Esophagus (tissue), 2 donors: Measurements from ENCODE around the gene POU3F1. TPM values are rescaled to one million over a fixed set of nuclear protein-coding genes. Genes with fewer than 3 reads are reported as not detected.

Experiments
- H3K27ac ChIP-seq, 2 donors: one replicate each; pipeline ENCODE4 v1.5.1; 2013; ENCODE audit warnings: low read depth in 2 of 2, mild to moderate bottlenecking in 2 of 2, inconsistent platforms in 1 of 2, low read length in 1 of 2, moderate library complexity in 1 of 2
- H3K27me3 ChIP-seq, 2 donors: one replicate each; pipeline ENCODE4 v1.6.1; 2013; ENCODE audit warnings: low read length in 2 of 2, control low read depth in 1 of 2, mild to moderate bottlenecking in 1 of 2; ENCODE audit not compliant: insufficient read depth in 2 of 2, control insufficient read depth in 1 of 2
- H3K36me3 ChIP-seq, 2 donors: one replicate each; pipeline ENCODE4 v1.6.1; 2013; ENCODE audit warnings: low read length in 1 of 2; ENCODE audit not compliant: control insufficient read depth in 2 of 2, insufficient read depth in 2 of 2
- H3K4me1 ChIP-seq, 2 donors: one replicate each; pipeline ENCODE4 v1.6.1; 2013; ENCODE audit warnings: low read length in 1 of 2; ENCODE audit not compliant: control insufficient read depth in 2 of 2, insufficient read depth in 2 of 2
- H3K4me3 ChIP-seq, 2 donors: one replicate each; pipeline ENCODE4 v1.5.1; 2013; ENCODE audit warnings: low read length in 2 of 2, mild to moderate bottlenecking in 2 of 2, low read depth in 1 of 2, moderate library complexity in 1 of 2
- H3K9me3 ChIP-seq, 2 donors: one replicate each; pipeline ENCODE4 v1.6.1; 2013; ENCODE audit warnings: mild to moderate bottlenecking in 2 of 2, low read depth in 1 of 2, low read length in 1 of 2, moderate library complexity in 1 of 2; ENCODE audit not compliant: control insufficient read depth in 2 of 2, insufficient read depth in 1 of 2
- WGBS, 2 donors: extraction: QIAGEN DNeasy Blood & Tissue Kit; methylation state at CpG; one replicate each; pipeline ENCODE4 v1.1.7; 2013; 5-methylcytosine and 5-hydroxymethylcytosine counted together
- polyA plus RNA-seq, 2 donors: library from polyadenylated mRNA; stranded (reverse); fragments of 200-250 nt; gene quantifications; one replicate each; pipeline ENCODE4 v1.2.3, GENCODE V29; 2013
- donor health status: healthy with polysubstance abuse.
- donor health status: Bipolar disorder and iron deficiency.

POU3F1 gene
- polyA plus RNA-seq, 2 donors, result 0.22 to 1.4 TPM

DNA sequence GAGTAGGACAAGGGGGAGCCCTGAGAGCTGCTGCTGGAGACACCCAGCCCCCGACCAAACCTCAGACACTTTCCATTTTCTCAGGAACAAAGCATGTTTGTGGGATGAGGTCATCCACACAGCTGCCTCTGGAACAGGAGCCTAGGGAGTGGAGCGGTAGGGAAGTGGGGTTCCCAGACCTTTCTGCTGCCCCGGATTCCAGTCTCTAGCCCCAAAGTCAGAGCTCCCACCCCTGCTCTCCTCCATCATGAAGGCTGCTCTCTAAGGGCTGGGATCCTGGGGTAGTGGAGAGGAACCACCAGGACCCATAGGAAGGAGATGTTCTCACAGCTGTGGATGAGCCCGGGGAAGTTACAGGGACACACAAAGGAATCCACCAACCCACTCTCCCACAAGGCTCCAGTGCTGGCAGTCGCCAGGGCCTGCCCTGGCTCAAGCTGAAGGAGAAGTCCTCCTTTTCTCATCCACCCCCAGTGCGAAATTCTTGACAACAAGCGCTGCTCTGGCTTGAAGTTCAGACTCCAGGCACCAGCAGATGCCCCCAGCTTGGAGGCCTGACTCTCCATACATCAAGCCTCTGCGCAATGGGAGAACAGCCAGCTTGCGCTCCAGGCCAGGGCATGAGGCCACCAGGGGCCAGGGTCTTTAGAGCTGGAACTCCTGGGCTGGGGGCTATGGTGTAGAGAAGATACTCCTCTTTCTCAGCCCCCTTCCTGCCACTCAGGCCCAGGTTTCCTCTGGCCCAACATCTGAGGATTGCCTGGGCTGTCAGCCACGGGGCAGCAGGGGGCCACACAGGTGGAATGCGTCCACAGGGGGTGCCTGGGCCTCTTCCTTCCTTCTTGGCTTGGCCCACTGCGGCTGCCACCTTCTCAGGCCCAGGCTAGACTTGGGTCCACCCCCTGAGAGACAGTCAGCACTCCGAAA, 45.8 kb downstream of the POU3F1 start:
- no peaks in the 10 kb centered on the region for H3K27me3 ChIP-seq
- H3K4me1 ChIP-seq, result peaks cover 8 to 22% of the 10 kb centered on the region in 2 donors
- H3K36me3 ChIP-seq, result peaks cover 0 to 4% of the 10 kb centered on the region in 2 donors
- WGBS, 2 donors, result 41 to 46% methylated on average over 13 of the region's 13 CpGs
- no peaks in the 10 kb centered on the region for H3K9me3 ChIP-seq
- peak overlapping the region; percentile 79 to 88 for H3K27ac ChIP-seq
- no peak overlapping the region for H3K4me3 ChIP-seq

DNA sequence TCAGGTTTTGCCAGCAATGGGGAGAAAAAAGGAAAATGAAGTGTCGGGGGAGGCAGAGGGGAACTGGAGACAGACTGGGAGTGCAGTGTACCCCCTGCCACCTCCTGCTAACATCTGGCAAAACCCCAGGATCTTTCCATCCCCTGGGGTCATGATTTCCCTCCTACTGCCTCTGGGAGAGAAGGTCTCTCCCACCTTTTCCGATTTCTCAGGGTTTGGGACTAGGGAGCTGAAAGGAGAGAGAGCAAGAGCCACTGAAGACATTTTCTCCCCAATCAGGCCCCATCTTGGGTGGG, 46.4 kb downstream of the POU3F1 start:
- 54 to 61% methylated on average over 2 of the region's 2 CpGs for WGBS, 2 donors
- Histone ChIP-seq H3K27me3 (no peaks in the 10 kb centered on the region), H3K36me3 (peaks cover 0 to 4% of the 10 kb centered on the region in 2 donors), H3K4me1 (peaks cover 8 to 23% of the 10 kb centered on the region in 2 donors), H3K4me3 (no peak overlapping the region), H3K27ac (peak overlapping the region; percentile 79 to 88), H3K9me3 (no peaks in the 10 kb centered on the region)

DNA sequence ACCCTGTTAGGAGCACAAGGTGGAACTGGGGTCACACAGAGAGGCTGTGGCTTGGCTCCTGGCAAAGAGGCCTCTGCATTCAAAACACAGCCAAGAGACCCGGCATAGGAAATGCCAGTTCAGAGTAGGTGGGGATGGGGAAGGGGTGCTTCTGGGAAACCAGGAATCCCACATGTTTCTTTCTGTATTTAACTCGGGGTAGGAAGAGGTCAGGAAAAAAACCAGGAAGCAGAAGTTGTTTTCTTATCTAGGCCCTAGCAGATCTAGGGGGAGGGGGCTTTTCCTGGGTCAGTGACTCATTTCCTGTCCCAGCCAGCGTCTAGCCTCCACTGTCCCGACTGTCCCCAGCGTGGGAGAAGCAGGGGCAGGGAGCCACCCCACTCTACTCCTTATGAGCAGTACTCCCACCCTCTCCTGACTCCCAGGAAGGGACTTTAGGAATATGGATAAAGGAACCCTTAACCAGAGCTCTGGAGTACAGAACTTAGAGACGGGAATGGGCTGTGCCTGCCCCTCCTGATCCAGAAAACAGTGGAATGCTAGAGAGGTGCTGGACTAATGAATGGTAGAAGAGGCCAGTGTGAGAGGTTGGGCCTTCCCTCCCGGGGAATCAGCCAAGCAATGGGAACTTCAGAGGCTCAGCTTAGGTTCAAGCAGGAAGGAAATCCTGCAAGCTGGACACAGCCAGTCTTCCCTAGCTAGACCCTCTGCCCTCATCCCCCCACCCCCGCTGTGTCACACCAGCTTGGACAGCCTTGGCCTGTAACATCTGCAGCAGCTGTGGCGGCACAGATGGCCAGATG, 47.0 kb downstream of the POU3F1 start:
- no peaks in the 10 kb centered on the region for H3K27me3 ChIP-seq
- H3K27ac ChIP-seq, result peak overlapping the region; percentile 79 to 88
- peaks cover 8 to 27% of the 10 kb centered on the region in 2 donors for H3K4me1 ChIP-seq
- WGBS, 2 donors, result 26 to 28% methylated on average over 9 of the region's 9 CpGs
- peaks cover 0 to 4% of the 10 kb centered on the region in 2 donors for H3K36me3 ChIP-seq
- no peak overlapping the region for H3K4me3 ChIP-seq
- no peaks in the 10 kb centered on the region for H3K9me3 ChIP-seq

DNA sequence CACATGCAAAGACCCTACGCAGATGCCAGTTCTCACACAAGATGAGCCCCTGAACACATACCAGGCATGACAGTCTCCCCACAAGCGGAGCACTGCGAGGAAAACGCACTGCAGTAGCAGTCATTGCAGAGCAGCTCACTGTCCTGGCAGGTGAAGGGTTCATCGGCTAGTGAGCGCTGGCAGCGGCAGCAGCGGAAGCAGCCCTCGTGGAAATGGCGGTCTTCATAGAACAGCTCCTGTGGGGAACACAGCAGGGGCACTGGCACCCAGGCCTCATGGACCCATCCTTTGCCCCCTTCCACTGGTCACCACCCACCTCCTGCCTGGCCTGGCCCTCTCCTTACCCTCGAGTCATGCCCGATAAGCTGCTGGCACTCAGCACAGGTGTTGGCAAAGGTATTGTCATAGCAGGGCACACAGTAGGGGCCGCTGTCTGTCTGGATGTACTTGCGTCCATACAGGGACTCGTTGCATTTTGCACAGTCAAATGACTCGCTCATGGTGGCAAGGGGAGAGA, 47.6 kb downstream of the POU3F1 start:
- H3K36me3 ChIP-seq, result peaks cover 0 to 4% of the 10 kb centered on the region in 2 donors
- no peak overlapping the region for H3K4me3 ChIP-seq
- H3K9me3 ChIP-seq, result no peaks in the 10 kb centered on the region
- WGBS, 2 donors, result 75% methylated on average over 16 of the region's 16 CpGs
- H3K27ac ChIP-seq, result peak overlapping the region; percentile 79 to 88
- H3K27me3 ChIP-seq, result no peaks in the 10 kb centered on the region
- peaks cover 8 to 23% of the 10 kb centered on the region in 2 donors for H3K4me1 ChIP-seq

DNA sequence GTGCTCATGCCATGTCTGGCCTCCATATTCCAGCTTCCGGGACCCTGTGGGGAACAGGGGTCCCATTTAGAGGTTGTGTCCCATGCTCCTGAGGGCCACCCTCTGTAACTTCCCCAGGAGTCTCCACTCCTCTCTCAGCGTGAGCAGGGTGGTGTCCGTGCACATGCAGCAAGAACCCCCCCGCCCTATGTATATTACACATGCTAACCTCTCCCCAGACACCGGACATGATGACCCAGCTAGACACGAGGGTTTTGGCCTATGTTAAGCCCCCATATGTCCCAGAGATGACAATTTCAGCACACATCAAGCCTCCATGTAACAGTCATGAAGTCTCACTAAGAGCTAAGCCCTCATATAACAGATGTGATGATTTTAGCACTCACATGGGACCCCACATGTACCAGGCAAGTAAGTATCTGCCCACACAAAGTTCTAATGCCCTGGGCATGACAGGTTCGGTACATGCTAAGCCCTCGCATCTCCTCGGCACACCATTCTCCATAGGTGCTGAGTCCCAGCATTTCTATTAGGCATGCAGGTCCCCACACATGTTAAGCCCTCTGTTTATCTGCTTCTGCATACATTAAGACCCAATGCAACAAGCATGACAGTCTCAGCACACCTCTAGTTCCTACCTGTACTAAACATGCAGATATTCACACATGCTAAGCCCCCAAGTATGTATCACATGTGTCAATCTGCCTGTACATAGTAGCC, 48.3 kb downstream of the POU3F1 start:
- Histone ChIP-seq H3K4me1 (peaks cover 8 to 23% of the 10 kb centered on the region in 2 donors), H3K27ac (peak overlapping the region; percentile 79 to 88), H3K4me3 (no peak overlapping the region), H3K27me3 (no peaks in the 10 kb centered on the region), H3K36me3 (peaks cover 0 to 4% of the 10 kb centered on the region in 2 donors), H3K9me3 (no peaks in the 10 kb centered on the region)
- WGBS, 2 donors, result 75 to 82% methylated on average over 9 of the region's 9 CpGs

DNA sequence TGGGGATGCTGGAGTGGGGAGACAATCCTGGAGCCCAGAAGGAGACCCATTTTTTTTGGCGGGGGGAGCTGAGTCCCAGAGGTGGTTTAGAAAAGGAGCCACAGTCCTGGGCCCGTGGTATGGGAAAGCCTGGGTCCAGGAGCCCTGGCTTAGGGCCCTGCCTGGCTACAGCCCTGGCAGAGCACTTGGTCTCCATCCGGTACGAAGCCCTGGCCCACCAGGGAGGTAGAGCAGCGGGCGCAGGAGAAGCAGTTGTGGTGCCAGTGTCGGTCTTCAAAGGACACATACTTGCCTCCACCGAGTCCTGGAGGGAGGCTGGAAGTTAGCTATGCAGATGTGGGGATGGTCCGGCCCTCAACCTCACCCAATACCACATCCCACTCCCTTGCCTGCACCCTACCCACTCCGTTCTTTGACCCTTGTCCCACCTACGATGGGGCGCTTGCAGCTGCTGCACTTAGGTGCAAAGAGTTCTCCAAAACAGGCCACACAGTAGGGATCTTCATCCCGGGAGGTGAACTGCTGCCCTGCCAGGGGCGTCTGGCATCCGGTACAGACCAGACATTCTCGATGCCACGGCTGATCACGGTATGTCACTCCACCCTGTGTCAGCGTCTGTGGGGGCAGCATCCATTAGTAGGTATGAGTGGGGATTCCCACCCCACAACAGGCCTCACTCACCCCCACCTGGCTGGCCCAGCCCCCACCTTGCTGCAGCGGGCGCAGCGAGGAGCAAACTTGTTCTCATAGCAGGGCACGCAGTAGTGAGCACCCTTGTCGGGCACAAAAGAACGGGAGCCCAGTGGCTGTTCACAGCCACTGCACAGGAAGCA, 49.1 kb downstream of the POU3F1 start:
- WGBS, 2 donors, result 85 to 88% methylated on average over 25 of the region's 25 CpGs
- Histone ChIP-seq H3K9me3 (no peaks in the 10 kb centered on the region), H3K27me3 (no peaks in the 10 kb centered on the region), H3K27ac (peak overlapping the region; percentile 79 to 90), H3K36me3 (peaks cover 0 to 4% of the 10 kb centered on the region in 2 donors), H3K4me1 (peaks cover 8 to 23% of the 10 kb centered on the region in 2 donors), H3K4me3 (no peak overlapping the region)

DNA sequence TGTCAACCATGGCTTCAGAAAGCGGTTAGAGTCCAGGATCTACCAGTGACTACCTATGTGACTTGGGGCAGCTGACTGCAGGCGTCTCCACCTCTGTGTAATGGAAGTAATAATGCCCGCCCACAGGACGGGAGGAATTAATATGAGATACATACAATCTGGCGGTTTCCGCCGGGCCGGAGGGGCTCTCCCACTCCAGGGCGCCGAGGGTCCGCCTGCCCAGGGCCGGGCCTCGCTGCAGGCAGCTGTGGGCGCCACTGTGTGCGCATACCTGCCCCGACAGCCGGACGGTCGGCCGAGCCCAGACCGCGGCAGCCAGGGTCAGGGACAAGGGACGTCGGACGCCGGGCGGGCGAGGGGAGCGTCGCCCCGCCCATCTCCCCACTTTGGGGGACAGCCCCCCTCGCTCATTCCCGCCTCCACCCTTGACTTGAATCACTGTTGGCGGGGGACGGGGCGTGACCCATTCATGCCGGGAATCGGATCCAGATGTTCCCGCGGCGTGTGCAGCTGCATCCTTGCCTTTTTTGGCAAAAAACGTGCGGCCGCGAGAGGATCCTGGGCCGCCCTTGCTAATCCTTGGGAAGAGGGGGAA, 50.7 kb downstream of the POU3F1 start:
- peak overlapping the region; percentile 90 to 91 for H3K27ac ChIP-seq
- peaks cover 3 to 15% of the 10 kb centered on the region in 2 donors for H3K4me1 ChIP-seq
- no peaks in the 10 kb centered on the region for H3K9me3 ChIP-seq
- H3K4me3 ChIP-seq, result peak overlapping the region; percentile 61
- 5 to 12% methylated on average over 46 of the region's 46 CpGs for WGBS, 2 donors
- H3K36me3 ChIP-seq, result peaks cover 0 to 4% of the 10 kb centered on the region in 2 donors
- H3K27me3 ChIP-seq, result no peaks in the 10 kb centered on the region

DNA sequence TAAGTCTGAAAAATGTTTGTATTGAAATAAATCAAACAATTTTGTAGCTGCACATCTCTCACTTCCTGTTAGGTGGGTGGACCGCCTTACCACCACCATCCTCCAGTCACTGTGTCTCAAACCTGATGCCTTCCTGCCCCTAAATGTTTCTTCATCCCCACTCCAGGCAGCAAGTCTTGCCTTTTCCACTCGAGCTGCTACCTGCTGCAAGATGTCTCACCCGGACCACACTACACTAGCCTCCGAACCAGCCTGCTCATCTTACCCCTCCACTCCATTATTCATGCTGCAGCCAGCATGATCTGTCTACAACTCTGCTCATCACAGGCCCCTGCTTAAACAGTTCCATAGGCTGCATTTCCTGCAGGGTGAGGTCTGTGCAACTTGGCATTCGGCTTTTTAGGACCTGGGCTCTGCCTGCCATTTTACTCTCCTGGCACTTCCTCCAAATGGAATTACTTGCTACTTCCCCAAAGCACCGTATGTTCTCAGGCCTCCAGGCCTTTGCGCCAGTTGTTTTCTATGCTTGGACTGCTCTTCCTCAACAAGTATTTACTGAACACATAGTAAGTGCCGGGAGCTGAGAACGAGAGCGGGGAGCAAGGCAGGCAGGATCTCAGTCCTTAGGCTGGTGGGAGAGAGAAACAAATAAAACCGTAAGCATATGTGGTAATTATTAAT, 51.6 kb downstream of the POU3F1 start:
- H3K27me3 ChIP-seq, result no peaks in the 10 kb centered on the region
- H3K4me1 ChIP-seq, result peaks cover 3 to 14% of the 10 kb centered on the region in 2 donors
- peak overlapping the region; percentile 6 to 61 for H3K4me3 ChIP-seq
- H3K9me3 ChIP-seq, result no peaks in the 10 kb centered on the region
- 39 to 55% methylated on average over 11 of the region's 11 CpGs for WGBS, 2 donors
- H3K36me3 ChIP-seq, result peaks cover 0 to 4% of the 10 kb centered on the region in 2 donors
- peak overlapping the region; percentile 90 to 91 for H3K27ac ChIP-seq
